Colonic mucosa (tissue), 4 donors: ENCODE measurements around the gene SYT2. TPM values are rescaled to one million over a fixed set of nuclear protein-coding genes. Genes with fewer than 3 reads are reported as not detected.

ENCODE experiments used
- DNase-seq: peaks from one replicate; pipeline ENCODE4 v3.0.0-alpha.2; 2020
- H3K27ac ChIP-seq: fragments of 200-600 bp; one replicate; pipeline ENCODE4 v1.8.0; 2021
- H3K27me3 ChIP-seq: fragments of 200-600 bp; one replicate; pipeline ENCODE4 v1.8.0; 2021
- H3K36me3 ChIP-seq: fragments of 200-600 bp; one replicate; pipeline ENCODE4 v1.8.0; 2021
- H3K4me1 ChIP-seq: fragments of 200-600 bp; one replicate; pipeline ENCODE4 v1.8.0; 2021; ENCODE audit warnings: mild to moderate bottlenecking
- H3K4me3 ChIP-seq: fragments of 200-600 bp; one replicate; pipeline ENCODE4 v1.8.0; 2021
- H3K9ac ChIP-seq, 2 donors: one replicate each; pipeline ENCODE4 v1.7.0; 2013; ENCODE audit warnings: control low read depth in 2 of 2, low read depth in 2 of 2, low read length in 2 of 2
- H3K9me3 ChIP-seq: fragments of 200-600 bp; one replicate; pipeline ENCODE4 v1.8.0; 2021
- intact Hi-C: fragments of 100-400 bp; cut with DNase I; formaldehyde crosslinking; loops from one replicate; pipeline ENCODE4 v1.14.1; 2022
- total RNA-seq, 2 donors: library from RNA; stranded (reverse); fragmentation: NEBNext Ultra II Directional in 1 of 2; extraction: Animal tissue kit (Norgen Biotek cat#: 25700) in 1 of 2; gene quantifications; one replicate each; pipeline ENCODE4 v1.2.1, GENCODE V29; 2021
- TF ChIP-seq, protein P1 (sequence below): fragments of 200-600 bp; IDR thresholded peaks from one replicate; pipeline ENCODE4 v1.8.0; 2022; ENCODE audit warnings: antibody characterized with exemption, mild to moderate bottlenecking
- donor health status: healthy.
- donor health status: DM: no; HTN: no; CAD: no.
- donor health status: DM: no; HTN: no; CAD: no.

SYT2 gene
- total RNA-seq, 2 donors from 2014 or later: 0.15 to 0.19 TPM

DNA sequence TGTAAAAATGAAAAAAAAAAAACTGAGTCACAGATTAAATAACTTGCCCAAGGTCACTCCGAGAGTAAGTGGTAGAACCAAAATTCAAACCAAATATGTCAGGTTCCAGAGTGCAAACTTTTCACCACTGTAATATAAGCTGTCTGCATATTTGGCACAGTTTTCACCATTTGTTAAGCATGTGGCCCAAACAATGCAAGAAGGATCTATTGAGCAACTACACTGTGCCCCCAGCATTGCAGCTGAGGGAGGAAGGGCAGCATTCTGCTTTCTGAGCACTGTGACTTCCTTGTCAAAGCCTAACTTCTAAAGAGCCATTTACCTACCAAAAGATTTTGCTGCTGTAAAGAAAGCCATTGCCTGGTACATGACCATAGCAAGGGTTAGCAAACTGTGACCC is 133.4 kb downstream of the SYT2 start:
- Histone ChIP-seq H3K4me3 (no peak overlapping the region), H3K27me3 (no peaks in the 10 kb centered on the region), H3K4me1 (no peaks in the 10 kb centered on the region), H3K27ac (peak overlapping the region; percentile 30), H3K36me3 (peaks cover 4% of the 10 kb centered on the region), H3K9me3 (no peaks in the 10 kb centered on the region), H3K9ac (no peak overlapping the region)
- no peak for DNase-seq
- intact Hi-C loops: no loop called here
- TF ChIP-seq, protein P1, sequence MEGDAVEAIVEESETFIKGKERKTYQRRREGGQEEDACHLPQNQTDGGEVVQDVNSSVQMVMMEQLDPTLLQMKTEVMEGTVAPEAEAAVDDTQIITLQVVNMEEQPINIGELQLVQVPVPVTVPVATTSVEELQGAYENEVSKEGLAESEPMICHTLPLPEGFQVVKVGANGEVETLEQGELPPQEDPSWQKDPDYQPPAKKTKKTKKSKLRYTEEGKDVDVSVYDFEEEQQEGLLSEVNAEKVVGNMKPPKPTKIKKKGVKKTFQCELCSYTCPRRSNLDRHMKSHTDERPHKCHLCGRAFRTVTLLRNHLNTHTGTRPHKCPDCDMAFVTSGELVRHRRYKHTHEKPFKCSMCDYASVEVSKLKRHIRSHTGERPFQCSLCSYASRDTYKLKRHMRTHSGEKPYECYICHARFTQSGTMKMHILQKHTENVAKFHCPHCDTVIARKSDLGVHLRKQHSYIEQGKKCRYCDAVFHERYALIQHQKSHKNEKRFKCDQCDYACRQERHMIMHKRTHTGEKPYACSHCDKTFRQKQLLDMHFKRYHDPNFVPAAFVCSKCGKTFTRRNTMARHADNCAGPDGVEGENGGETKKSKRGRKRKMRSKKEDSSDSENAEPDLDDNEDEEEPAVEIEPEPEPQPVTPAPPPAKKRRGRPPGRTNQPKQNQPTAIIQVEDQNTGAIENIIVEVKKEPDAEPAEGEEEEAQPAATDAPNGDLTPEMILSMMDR: no peak

DNA sequence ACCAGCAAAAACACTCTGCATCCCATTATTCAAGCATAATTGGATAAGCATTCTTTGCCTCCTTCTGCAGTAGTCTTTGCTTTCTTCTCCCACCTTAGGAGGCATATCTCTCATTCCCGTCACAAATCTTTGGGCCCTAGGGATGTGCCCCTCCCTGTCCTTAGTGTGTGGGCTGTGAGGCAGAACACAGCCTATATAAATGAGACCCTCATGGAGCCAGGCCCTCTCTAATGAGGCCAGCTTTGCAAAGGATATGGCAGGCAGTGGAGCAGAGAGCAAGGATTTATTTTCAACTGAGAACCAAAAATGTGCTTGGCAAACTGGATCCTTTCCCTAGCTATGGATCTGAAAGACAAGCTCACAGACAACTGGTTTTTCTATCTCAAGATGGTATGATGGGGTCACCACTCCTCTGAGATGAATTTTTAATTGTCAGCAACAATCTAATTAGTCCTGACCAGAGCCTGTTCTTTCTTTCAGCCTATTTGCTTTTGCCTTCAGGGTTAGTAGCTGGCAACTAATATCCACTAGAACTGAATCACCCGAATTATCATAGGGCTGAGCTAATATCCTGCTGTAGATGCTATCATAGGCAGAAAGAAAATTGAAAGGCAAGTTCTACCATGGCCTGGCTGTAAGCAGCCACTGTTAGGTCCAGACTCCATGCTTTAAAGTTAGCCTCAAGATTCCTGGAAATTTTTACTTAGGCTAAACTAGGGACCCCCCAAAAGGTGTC is 134.2 kb downstream of the SYT2 start:
- no peak for DNase-seq
- Histone ChIP-seq H3K27ac (no peak overlapping the region), H3K27me3 (no peaks in the 10 kb centered on the region), H3K4me1 (no peaks in the 10 kb centered on the region), H3K9me3 (no peaks in the 10 kb centered on the region), H3K36me3 (no peaks in the 10 kb centered on the region), H3K9ac (no peak overlapping the region), H3K4me3 (no peak overlapping the region)
- TF ChIP-seq, protein P1: no peak
- intact Hi-C loops: no loop called here

DNA sequence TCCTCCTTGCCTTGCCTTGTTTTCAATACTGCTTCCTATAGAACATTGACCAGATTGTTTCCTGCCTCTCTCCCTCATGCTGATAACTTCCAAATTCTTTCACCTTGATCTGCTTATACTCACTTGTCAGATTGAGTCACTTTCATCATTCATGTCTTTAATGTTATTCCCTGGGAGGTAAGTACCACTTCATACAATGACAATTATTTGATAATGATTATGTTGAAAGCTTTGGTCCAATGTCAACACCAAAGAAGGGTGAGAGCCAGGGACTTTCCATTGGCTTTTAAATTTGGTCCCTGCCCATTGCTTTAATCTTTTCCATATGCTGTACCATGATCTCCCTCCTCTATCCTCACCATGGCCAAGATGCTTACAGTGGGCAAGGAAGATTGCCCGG is 137.4 kb downstream of the SYT2 start:
- no peaks in the 10 kb centered on the region for H3K4me1 ChIP-seq
- DNase-seq: no peak
- H3K9ac ChIP-seq: no peak overlapping the region
- no peaks in the 10 kb centered on the region for H3K36me3 ChIP-seq
- H3K4me3 ChIP-seq: no peak overlapping the region
- TF ChIP-seq, protein P1: no peak
- H3K27me3 ChIP-seq: no peaks in the 10 kb centered on the region
- no peak overlapping the region for H3K27ac ChIP-seq
- intact Hi-C loops: no loop called here
- H3K9me3 ChIP-seq: no peaks in the 10 kb centered on the region

DNA sequence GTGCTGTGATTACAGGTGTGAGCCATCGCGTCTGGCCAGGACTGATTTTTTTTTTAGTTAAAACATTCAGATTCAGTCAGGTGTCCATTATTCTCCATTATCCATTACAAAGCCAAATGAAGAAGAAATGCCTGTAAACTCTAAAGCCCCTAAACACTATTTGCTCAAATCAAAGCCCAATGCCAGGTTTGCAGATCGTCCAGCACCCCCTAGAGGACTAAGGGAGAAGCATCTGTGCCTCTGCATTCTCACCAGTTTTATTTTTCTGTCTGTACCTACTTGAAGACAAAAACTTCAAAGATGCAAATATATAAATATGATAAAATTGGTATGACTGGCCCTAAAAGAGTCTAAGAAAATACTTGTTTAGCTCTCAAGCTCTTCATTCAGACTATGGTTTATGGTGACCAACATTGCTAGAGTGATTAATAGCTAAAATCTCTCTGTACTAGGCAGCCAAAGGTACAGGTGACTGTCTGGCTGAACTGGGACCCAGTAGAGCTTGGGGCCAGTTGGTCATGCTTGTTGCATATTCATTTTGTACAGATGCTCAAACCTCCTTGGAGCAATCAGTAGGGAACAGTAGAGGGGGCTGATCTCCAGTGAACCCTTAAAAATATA is 138.4 kb downstream of the SYT2 start:
- Histone ChIP-seq H3K36me3 (no peaks in the 10 kb centered on the region), H3K4me3 (no peak overlapping the region), H3K9me3 (no peaks in the 10 kb centered on the region), H3K27me3 (no peaks in the 10 kb centered on the region), H3K9ac (no peak overlapping the region), H3K4me1 (no peaks in the 10 kb centered on the region), H3K27ac (no peak overlapping the region)
- intact Hi-C loops: no loop called here
- DNase-seq: peak; percentile 44
- TF ChIP-seq, protein P1: peak; percentile 83

DNA sequence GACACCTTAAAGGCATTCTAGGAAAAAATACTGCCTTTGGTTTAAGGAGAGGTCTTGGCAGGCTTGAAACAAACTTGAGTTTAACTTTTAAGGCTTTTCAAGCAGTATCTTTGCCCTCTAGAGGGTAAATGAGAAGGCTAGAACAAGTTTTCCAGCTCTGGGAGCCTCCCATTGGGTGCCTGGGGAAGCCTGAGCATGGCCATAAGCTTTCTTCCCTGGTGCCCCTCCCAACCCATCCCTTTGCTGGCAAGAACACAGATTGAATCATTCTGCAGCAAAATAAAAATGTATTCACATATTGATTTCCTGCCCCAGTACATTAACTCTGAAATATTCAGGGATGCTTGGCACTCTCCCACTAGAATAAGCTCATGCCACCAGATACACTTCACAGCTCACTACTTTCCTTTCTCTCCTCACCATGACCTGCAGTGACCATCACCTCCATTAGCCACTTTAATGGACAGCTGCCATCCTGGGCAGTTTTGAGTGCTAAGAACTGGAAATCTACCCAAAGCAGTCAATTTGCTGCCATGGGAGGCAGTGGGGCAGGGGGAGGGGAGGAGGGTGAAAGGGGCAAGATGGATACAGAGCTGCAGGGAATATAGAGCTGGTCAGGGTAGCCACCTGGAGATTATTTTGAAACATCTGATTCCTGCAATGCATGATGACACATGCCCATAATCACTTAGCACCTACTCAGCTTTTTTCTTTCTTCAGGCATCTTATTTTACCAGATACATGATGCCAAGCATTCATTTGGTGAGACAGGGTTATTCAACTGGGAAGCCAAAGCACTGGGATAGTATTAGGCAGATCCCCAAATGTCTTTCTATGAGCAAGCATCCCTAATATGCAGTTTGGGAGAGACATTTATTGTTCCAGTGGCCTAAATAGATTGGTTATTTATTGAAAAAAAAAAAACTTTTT is 140.6 kb downstream of the SYT2 start:
- no peak overlapping the region for H3K27ac ChIP-seq
- H3K4me3 ChIP-seq: no peak overlapping the region
- no peak for DNase-seq
- no peaks in the 10 kb centered on the region for H3K4me1 ChIP-seq
- H3K36me3 ChIP-seq: no peaks in the 10 kb centered on the region
- no peaks in the 10 kb centered on the region for H3K27me3 ChIP-seq
- no peak overlapping the region for H3K9ac ChIP-seq
- TF ChIP-seq, protein P1: no peak
- intact Hi-C loops: no loop called here
- H3K9me3 ChIP-seq: no peaks in the 10 kb centered on the region
